GM21381 (cell line): ENCODE measurements around the gene DCTPP1.
A peak's percentile ranks its signal among the peaks of the same experiment; 100 is the strongest.
"Not testable (repeated sequence)": the region's sequence is repeated elsewhere in the genome, so short reads cannot be mapped to it uniquely, and the experiment has no call there.

ENCODE experiments used
- ATAC-seq: cut with Tn5 transposase; IDR thresholded peaks from one replicate; pipeline ENCODE4 v1.9.1; 2021; ENCODE audit warnings: mild to moderate bottlenecking, moderate library complexity; ENCODE audit not compliant: unreplicated experiment

DCTPP1 gene

GRCh38 chr16:30429678-30430427 lies at the start of gene DCTPP1:
Gene DCTPP1 (minus strand): TSS chr16:30430030. CDS start chr16:30429980, 50 bp downstream.
- ATAC-seq = peak; percentile 96

DNA sequence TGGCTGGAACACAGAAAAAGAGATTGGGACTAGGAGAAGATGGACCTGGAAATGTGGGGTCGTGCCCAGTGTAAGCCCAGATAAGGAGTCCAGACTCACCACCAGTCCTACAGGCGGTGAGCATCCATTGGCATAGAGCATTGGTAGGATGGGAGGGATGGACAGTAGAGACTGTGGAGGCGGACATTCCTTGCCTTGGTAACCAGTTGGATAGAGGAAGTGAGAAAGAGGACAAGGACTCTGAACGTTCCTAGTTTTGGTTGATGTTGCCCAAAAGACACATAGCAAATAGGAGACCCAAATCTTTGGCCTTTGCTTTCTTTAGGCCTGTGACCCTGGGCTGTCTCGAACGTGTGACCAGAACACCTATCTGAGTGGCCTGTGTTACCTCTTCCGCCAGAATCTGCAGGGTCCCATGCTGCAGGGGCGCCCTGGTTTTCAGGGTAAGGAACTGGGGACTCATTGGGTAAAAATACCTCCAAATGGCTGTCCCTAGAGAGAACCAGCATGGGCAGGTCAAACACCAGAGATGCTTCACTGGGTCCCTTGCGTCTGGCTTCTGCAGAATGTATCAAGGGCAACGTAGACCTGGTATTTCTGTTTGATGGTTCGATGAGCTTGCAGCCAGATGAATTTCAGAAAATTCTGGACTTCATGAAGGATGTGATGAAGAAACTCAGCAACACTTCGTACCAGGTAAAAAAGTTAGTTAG lies 49.1 kb upstream of the DCTPP1 start:
- ATAC-seq = no peak

GRCh38 chr16:30477773-30478172 lies 47.9 kb upstream of the DCTPP1 start:
- ATAC-seq = not testable (repeated sequence)

DNA sequence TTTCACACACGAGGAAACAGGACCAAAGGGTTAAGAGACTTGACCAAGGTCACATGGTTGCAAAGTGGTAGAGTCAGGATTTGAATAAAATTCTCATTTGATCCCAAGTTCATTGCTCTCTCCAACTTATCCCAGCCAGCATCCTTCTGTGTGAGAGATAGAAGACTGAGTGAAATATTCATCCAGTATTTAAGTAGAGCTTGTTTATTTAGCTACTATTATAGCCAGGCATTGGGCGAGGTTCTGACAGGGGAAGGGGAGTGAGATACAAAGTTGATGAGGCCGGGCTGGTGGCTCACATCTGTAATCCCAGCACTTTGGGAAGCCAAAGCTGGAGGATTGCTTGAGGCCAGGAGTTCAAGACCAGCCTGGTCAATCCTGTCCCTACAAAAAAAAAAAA lies 47.2 kb upstream of the DCTPP1 start:
- no peak for ATAC-seq

DNA sequence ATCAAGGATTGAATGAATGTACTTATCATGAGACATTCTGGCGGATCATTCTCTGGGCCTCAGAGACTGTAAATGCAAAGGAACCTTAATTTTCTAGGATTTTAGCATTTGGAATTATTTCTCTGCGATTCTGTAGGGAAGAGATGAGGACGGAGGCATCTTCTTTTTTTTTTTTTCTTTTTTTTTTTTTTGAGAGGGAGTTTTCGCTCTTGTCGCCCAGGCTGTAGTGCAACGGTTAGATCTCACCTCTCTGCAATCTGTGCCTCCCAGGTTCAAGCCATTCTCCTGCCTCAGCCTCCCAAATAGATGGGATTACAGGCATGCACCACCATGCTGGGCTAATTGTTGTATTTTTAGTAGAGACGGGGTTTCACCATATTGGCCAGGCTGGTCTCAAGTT lies 44.9 kb upstream of the DCTPP1 start:
- ATAC-seq = no peak

DNA sequence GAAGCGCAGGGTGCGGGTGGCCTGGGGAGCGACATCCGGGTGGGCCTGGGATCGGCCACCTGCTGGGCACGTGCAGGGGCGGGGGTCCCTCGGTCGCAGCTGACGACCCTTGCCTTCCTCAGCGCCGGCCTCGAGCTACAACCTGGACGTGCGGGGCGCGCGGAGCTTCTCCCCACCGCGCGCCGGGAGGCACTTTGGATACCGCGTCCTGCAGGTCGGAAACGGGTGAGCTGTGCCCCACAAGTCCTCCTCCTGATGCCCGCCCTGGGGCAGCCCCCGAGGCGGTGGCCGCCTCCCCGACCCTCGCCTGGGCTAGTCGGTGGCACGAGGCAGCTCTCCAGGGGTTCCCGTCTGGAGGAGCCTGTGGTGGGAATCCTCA lies 44.2 kb upstream of the DCTPP1 start:
- no peak for ATAC-seq

- no peak for ATAC-seq
Observed at GRCh38 chr16:30473231-30474073, 43.6 kb upstream of the DCTPP1 start.

DNA sequence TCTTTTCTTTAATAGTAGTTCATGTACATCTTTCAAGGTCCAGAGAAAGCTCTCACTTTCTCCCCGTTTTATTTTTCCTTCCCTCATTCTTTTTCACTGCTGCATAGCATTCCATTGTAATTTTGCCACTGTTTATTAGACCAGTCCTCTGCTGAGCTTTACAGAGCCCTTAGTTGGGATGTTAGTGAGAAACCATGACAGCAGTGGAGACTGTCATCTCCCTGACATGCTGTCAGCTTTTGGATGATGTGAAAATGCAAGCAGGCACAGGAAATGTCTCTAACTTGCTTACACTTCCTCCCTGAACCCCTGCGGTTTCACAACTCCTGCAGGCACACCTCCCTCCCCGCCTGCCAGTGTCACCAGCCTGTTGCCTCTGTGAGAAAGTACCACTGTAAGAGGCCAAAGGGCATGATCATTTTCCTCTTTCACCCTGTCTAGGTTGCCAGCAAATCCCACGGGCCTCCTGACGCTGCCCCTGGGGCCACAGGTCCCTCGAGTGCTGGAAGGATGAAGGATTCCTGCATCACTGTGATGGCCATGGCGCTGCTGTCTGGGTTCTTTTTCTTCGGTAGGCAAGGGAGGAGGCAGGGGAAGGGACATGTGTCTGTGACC lies 42.6 kb upstream of the DCTPP1 start, which contains the start of gene ITGAL:
TSS of gene ITGAL (plus strand) at position 415 of the 615 bp plus-strand sequence. CDS start at position 511, 96 bp downstream.
- peak; percentile 48 for ATAC-seq

GRCh38 chr16:30470632-30470995 lies 40.8 kb upstream of the DCTPP1 start:
- ATAC-seq = no peak

DNA sequence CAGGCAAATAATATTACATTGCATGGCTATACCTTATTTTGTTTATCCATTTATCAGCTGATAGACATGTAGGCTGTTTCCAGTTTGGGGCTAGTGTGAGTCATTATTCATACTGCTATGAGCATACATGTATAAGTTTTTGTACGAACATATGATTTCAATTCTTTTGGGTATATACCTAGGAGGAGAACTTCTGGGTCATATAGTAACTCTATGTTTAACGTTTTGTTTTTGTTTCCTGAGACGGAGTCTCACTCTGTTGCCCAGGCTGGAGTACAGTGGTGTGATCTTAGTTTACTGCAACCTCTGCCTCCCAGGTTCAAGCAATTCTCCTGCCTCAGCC lies 40.3 kb upstream of the DCTPP1 start:
- ATAC-seq = no peak

GRCh38 chr16:30464078-30464477 lies 34.2 kb upstream of the DCTPP1 start:
- ATAC-seq = no peak

- ATAC-seq = not testable (repeated sequence)
Observed at GRCh38 chr16:30461426-30461825, 31.6 kb upstream of the DCTPP1 start.

GRCh38 chr16:30459456-30459855 lies 29.6 kb upstream of the DCTPP1 start:
- ATAC-seq = no peak

DNA sequence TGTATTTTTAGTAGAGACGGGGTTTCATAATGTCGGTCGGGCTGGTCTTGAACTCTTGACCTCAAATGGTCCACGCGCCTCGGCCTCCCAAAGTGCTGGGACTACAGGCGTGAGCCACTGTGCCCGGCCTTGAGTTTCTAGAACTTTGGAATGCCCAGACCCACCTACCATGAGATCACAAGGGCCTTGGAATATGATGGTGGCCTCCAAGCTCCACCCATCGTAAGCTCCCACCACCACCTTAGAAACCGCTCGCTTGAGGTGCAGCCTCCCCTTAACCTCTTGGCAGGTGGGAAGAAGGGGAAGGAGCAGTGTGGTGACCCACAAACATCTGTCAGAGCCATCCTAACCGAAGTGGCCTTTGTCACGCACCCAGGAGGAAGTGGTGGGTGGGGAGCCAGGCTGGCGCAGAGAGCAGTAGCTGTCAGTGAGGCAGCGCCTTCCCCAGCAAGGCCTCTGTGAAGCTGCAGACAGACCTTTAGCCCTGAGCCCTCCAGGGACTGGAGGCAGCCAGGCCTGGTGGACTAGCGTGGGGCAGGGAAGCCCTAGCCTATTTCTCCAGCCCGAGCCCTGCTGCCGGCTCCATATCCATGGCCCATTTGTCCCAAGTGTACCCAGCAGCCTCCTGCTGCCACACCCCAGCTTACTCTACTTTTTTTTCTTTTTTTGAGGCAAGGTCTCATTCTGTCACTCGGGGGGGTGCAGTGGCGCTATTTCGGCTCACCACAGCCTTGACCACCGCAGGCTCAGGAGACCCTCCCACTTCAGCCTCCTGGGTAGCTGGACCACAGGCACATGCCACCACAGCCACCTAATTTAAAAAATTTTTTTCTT lies 28.9 kb upstream of the DCTPP1 start:
- peak; percentile 83 for ATAC-seq

DNA sequence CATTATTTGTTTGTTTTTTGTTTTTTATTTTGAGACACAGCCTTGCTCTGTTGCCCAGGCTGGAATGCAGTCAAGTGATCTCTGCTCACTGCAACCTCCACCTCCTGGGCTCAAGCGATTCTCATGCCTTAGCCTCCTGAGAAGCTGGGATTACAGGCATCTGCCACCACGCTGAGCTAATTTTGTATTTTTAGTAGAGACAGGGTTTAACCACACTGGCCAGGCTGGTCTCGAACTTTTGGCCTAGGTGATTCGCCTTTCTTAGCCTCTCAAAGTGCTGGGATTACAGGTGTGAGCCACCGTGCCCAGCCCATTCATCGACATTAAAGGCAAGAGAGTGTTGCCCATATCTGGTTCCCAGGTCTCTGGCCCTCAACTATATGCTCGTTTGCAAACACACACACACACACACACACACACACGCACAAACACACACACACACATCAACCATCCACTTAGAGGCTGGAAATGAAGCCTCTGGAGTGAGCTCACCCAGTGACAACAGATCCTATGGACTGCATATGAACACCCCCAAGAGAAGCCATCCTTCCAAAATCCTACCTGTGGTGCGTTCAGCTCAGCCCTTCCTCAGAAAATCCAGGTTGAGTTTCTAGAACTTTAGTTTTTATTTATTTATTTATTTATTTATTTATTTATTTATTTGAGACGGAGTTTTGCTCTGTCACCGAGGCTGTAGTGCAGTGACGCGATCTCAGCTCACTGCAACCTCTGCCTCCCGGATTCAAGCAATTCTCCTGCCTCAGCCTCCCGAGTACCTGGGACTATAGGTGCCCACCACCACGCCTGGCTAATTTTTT lies 28.1 kb upstream of the DCTPP1 start:
- ATAC-seq = no peak

DNA sequence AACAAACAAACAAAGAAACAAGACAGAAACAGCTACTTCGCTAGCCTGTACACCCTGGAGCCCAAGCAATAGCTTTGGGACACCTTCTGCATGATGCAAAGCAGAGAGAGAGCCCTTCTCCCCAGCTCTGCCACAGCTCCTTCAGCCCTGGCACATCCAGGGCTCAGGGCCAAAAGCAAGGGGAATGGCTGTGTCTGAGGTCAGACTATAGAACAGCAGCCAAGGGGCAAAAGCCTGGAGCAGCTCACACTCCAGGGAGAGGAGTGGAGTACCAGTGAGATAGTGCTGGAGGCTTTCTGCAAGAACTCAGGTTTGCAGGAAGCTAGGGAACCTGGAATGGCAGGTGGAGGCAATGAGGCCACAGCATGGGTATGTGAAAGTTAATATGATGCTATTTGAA lies 27.4 kb upstream of the DCTPP1 start:
- ATAC-seq = no peak

DNA sequence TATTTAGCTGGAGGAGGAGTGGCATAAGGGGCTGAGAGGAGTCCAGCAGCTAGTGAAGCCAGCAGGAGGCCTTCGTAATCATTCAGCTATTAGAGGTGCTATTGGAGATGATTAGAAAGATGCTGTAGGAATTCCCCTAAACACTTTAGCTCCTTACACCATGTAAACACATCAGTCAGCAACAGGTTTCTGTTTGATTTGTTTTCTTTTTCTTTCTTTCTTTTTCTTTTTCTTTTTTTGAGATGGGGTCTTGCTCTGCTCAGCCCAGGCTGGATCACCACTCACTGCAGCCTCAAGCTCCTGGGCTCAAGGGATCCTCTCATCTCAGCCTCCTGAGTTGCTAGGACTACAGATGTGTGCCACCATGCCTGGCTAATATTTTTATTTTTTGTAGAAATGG lies 26.5 kb upstream of the DCTPP1 start:
- no peak for ATAC-seq

GRCh38 chr16:30452709-30453580 lies 23.1 kb upstream of the DCTPP1 start:
- ATAC-seq = not testable (repeated sequence)

GRCh38 chr16:30449116-30449435 lies 19.2 kb upstream of the DCTPP1 start:
- ATAC-seq = no peak
